ENCODE data around the gene SSBP3. TPM values are rescaled to one million over a fixed set of nuclear protein-coding genes. Genes with fewer than 3 reads are reported as not detected.

Gene SSBP3
- total RNA-seq, 1 experiment from 2014 or later: 26.5 TPM

GRCh38 chr1:54416435-54416834 lies 10.2 kb upstream of the SSBP3 start:
- H3K4me1 ChIP-seq (replicated peaks; ENCODE audit: insufficient read depth): 0 out of 2 replicates have a peak, but pooled peaks cover under 1% of the 10 kb centered on the region
- H3F3A ChIP-seq (ENCODE audit: insufficient read depth, low read depth): no peaks in the 10 kb centered on the region
- H3K27ac ChIP-seq: no peak overlapping the region
- TF ChIP-seq EZH2 (IDR thresholded peaks at IDR 0.05; ENCODE audit: low read depth) (no peak), CTCF (conservative IDR thresholded peaks at IDR 0.05) (no peak)
- DNase-seq: no peak
- H3K9me2 ChIP-seq (ENCODE audit: insufficient read depth): no peaks in the 10 kb centered on the region
- no peaks in the 10 kb centered on the region for H3K36me3 ChIP-seq (ENCODE audit: low read depth)
- peaks cover 30% of the 10 kb centered on the region for H3K27me3 ChIP-seq (ENCODE audit: insufficient read depth, low read depth)
- no peaks in the 10 kb centered on the region for H3K79me2 ChIP-seq (ENCODE audit: low read depth)
- H3K9me3 ChIP-seq (ENCODE audit: insufficient read depth, low read depth): no peaks in the 10 kb centered on the region
- no peak overlapping the region for H2AFZ ChIP-seq
- no peaks in the 10 kb centered on the region for H4K20me1 ChIP-seq (ENCODE audit: insufficient read depth)
- BruUV-seq (replicated peaks): no TSS peak
- ChIA-PET POLR2A (ENCODE audit: unreplicated experiment) (interaction anchor here (0.9 kb wide), 1 partner anchor 50 kb away, joined by 13 read pairs; no protein-coding TSS in a partner anchor), CTCF (no interaction called here)
- H3K4me2 ChIP-seq: no peak overlapping the region
- no peak overlapping the region for H3K4me3 ChIP-seq
- intact Hi-C loops (cut with micrococcal nuclease; ENCODE audit: unreplicated experiment): no loop called here

- BruUV-seq (replicated peaks): no TSS peak
- H3K4me3 ChIP-seq: no peak overlapping the region
- H3K4me2 ChIP-seq: no peak overlapping the region
- H3K9me3 ChIP-seq (ENCODE audit: insufficient read depth, low read depth): no peaks in the 10 kb centered on the region
- H2AFZ ChIP-seq: no peak overlapping the region
- no peaks in the 10 kb centered on the region for H3K9me2 ChIP-seq (ENCODE audit: insufficient read depth)
- intact Hi-C loops (cut with micrococcal nuclease; ENCODE audit: unreplicated experiment): no loop called here
- no peaks in the 10 kb centered on the region for H3K79me2 ChIP-seq (ENCODE audit: low read depth)
- no peaks in the 10 kb centered on the region for H3K36me3 ChIP-seq (ENCODE audit: low read depth)
- TF ChIP-seq EZH2 (IDR thresholded peaks at IDR 0.05; ENCODE audit: low read depth) (no peak), CTCF (conservative IDR thresholded peaks at IDR 0.05) (no peak)
- no peak overlapping the region for H3K27ac ChIP-seq
- H3K4me1 ChIP-seq (replicated peaks; ENCODE audit: insufficient read depth): no peaks in the 10 kb centered on the region
- no peaks in the 10 kb centered on the region for H4K20me1 ChIP-seq (ENCODE audit: insufficient read depth)
- ChIA-PET CTCF (no interaction called here), POLR2A (ENCODE audit: unreplicated experiment) (interaction anchor here (0.9 kb wide), 1 partner anchor 50 kb away, joined by 13 read pairs; no protein-coding TSS in a partner anchor)
- no peaks in the 10 kb centered on the region for H3F3A ChIP-seq (ENCODE audit: insufficient read depth, low read depth)
- peaks cover 30% of the 10 kb centered on the region for H3K27me3 ChIP-seq (ENCODE audit: insufficient read depth, low read depth)
- DNase-seq: no peak
These were observed 9.8 kb upstream of the SSBP3 start for GRCh38 chr1:54415991-54416390.

- intact Hi-C loops (cut with micrococcal nuclease; ENCODE audit: unreplicated experiment): no loop called here
- POLR2A ChIA-PET (ENCODE audit: unreplicated experiment): no interaction called here
- no peak overlapping the region for H3K4me3 ChIP-seq
- no peak overlapping the region for H3K4me2 ChIP-seq
- no peaks in the 10 kb centered on the region for H3K4me1 ChIP-seq (replicated peaks; ENCODE audit: insufficient read depth)
- no peak for DNase-seq
- H3K27me3 ChIP-seq (ENCODE audit: insufficient read depth, low read depth): peaks cover 30% of the 10 kb centered on the region
- H3K27ac ChIP-seq: no peak overlapping the region
- H3K79me2 ChIP-seq (ENCODE audit: low read depth): no peaks in the 10 kb centered on the region
- no peak for TF ChIP-seq EZH2 (IDR thresholded peaks at IDR 0.05; ENCODE audit: low read depth)
- TF ChIP-seq CTCF (conservative IDR thresholded peaks at IDR 0.05): no peak
- H3K9me3 ChIP-seq (ENCODE audit: insufficient read depth, low read depth): no peaks in the 10 kb centered on the region
- no TSS peak for BruUV-seq (replicated peaks)
- no peaks in the 10 kb centered on the region for H3K9me2 ChIP-seq (ENCODE audit: insufficient read depth)
- no peaks in the 10 kb centered on the region for H3F3A ChIP-seq (ENCODE audit: insufficient read depth, low read depth)
- CTCF ChIA-PET: no interaction called here
- no peak overlapping the region for H2AFZ ChIP-seq
- no peaks in the 10 kb centered on the region for H3K36me3 ChIP-seq (ENCODE audit: low read depth)
- H4K20me1 ChIP-seq (ENCODE audit: insufficient read depth): no peaks in the 10 kb centered on the region
These were observed 9.3 kb upstream of the SSBP3 start for GRCh38 chr1:54415533-54415932.
